Stimulated activated CD4-positive, alpha-beta T cell treated with anti-CD3 and anti-CD28 coated beads, Interleukin-4, amount 100 ng/mL, for 1 hour (primary cell): Measurements from ENCODE around the gene RNU1-4.
"Not testable (repeated sequence)": the region's sequence is repeated elsewhere in the genome, so short reads cannot be mapped to it uniquely, and the experiment has no call there.

Experiments used
- DNase-seq: peaks from one replicate; pipeline ENCODE4 v3.0.0-alpha.2; 2020

Gene RNU1-4

GRCh38 chr1:16732254-16732896 is 7.9 kb upstream of the RNU1-4 start:
- DNase-seq = not testable (repeated sequence)

- DNase-seq = not testable (repeated sequence)
These were observed 914 bp downstream of the RNU1-4 start for GRCh38 chr1:16741230-16741629.

GRCh38 chr1:16747660-16748059 is 7.3 kb downstream of the RNU1-4 start:
- not testable (repeated sequence) for DNase-seq

GRCh38 chr1:16748710-16749109 is 8.4 kb downstream of the RNU1-4 start:
- DNase-seq = not testable (repeated sequence)

GRCh38 chr1:16749910-16750888 is 9.9 kb downstream of the RNU1-4 start:
- not testable (repeated sequence) for DNase-seq

- not testable (repeated sequence) for DNase-seq
These were observed 12.5 kb downstream of the RNU1-4 start for GRCh38 chr1:16752770-16753169.

GRCh38 chr1:16755385-16755784 is 15.1 kb downstream of the RNU1-4 start:
- DNase-seq = not testable (repeated sequence)

GRCh38 chr1:16755932-16756331 is 15.6 kb downstream of the RNU1-4 start:
- DNase-seq = not testable (repeated sequence)

- not testable (repeated sequence) for DNase-seq
These were observed 17.3 kb downstream of the RNU1-4 start for GRCh38 chr1:16757574-16757973.

GRCh38 chr1:16758060-16758459 is 17.7 kb downstream of the RNU1-4 start:
- DNase-seq = not testable (repeated sequence)

GRCh38 chr1:16759041-16759493 is 18.8 kb downstream of the RNU1-4 start:
- DNase-seq = not testable (repeated sequence)

- DNase-seq = not testable (repeated sequence)
These were observed 19.5 kb downstream of the RNU1-4 start for GRCh38 chr1:16759650-16760455.

- not testable (repeated sequence) for DNase-seq
These were observed 20.1 kb downstream of the RNU1-4 start for GRCh38 chr1:16760456-16760765.

- not testable (repeated sequence) for DNase-seq
These were observed 20.5 kb downstream of the RNU1-4 start for GRCh38 chr1:16760801-16761200.

- not testable (repeated sequence) for DNase-seq
These were observed 24.0 kb downstream of the RNU1-4 start for GRCh38 chr1:16764248-16764819.

GRCh38 chr1:16764820-16765655 is 24.7 kb downstream of the RNU1-4 start:
- DNase-seq = not testable (repeated sequence)

- DNase-seq = not testable (repeated sequence)
These were observed 25.7 kb downstream of the RNU1-4 start for GRCh38 chr1:16765731-16766605.

GRCh38 chr1:16766689-16767256 is 26.5 kb downstream of the RNU1-4 start:
- DNase-seq = not testable (repeated sequence)

- not testable (repeated sequence) for DNase-seq
These were observed 29.9 kb downstream of the RNU1-4 start for GRCh38 chr1:16770139-16770759.
